Urothelium cell line (cell line): ENCODE measurements around the gene BPHL.
A peak's percentile ranks its signal among the peaks of the same experiment; 100 is the strongest.
"Not testable (repeated sequence)": the region's sequence is repeated elsewhere in the genome, so short reads cannot be mapped to it uniquely, and the experiment has no call there.

Experiments used
- DNase-seq: peaks from one replicate; pipeline ENCODE4 v3.0.0; 2011; ENCODE audit warnings: low spot score, mixed read lengths
- FAIRE-seq: peaks from 2 replicates; lab custom pipeline; 2011; peaks lifted over from hg19 to GRCh38; lab: Jason Lieb, UNC

BPHL gene

GRCh38 chr6:3176562-3177355 lies 58.2 kb downstream of the BPHL start:
- DNase-seq (peak; percentile 73), FAIRE-seq (no peak)

- peak; percentile 74 for FAIRE-seq
- DNase-seq, result not testable (repeated sequence)
These were observed 60.2 kb downstream of the BPHL start for GRCh38 chr6:3178666-3179065.

DNA sequence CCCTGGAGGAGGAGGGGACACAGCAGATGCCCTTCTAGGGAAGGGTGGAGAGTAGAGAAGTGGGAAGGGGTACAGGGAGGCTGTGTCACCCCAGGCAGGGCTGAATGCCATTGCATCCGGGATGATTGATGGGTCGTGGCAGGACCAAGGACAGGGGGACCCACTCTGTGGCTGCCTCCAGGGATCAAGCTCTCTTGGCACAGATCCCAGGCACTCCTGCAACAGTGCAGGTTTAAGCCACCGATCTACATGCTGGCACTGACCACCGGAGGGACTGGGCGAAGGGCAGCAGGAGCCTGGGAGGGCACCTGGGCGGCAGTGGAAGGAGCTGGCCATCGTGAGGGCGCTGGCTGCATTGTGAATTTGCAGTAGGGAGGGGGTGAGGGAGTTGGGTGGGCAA lies 61.4 kb downstream of the BPHL start:
- DNase-seq, FAIRE-seq: not testable (repeated sequence)

GRCh38 chr6:3181105-3181504 lies 62.6 kb downstream of the BPHL start:
- DNase-seq, result no peak
- no peak for FAIRE-seq

DNA sequence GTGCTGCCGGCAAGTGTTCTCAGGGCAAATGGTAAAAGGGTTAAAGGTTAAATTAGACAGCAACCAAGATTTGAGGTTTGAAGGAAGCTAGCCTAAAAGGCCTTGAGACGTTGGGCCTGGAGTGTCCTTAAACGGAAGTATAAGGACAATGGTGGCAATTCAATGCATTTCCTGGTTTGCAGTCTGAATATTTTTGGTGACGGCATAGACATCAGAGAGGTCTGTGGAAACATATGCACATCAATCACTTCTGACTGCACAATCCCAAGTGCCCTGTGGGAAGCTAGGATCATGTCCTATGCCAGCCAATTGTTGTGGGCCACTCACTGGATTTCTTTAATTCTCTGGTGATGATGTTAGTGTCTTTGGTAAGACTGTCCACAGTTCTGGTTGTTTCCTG lies 64.6 kb downstream of the BPHL start:
- FAIRE-seq (no peak), DNase-seq (no peak)

DNA sequence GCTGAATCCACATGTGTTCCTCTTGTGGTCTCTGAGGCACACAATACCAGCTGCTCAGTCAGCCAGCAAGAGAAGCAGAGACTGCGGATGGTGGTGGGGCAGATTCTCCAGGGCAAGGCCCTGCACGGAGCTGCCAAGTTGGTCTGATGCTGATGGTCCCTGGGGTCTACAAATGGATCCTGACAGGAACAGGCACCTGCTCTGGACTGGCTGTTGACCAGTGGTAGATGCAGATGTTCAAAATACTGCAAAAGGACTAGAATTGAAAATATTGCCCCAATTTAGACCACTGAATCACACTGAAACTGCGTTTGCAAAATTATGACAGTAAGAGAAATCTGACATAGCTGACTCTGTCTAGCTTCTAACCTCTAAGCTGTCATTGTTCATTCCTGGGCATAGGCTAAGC lies 68.5 kb downstream of the BPHL start:
- DNase-seq (no peak), FAIRE-seq (no peak)

DNA sequence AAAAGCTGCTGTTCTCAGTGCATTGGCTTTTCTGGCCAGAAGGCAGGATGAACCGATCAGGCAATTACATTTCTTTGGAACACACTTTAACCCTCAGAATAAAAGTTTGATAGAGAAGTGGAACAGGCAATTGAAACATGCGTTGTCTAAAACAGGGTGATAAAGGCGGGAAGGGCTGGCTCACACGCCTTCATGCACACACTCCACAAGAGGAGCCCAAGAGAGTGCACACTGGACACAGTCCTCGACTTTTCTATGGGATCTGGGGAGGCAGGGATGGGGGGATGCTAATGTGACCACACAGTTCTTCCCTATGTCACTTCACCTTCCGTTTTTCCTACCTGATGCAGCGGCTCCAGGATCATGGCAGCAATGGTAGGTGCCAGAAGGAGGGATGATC lies 69.8 kb downstream of the BPHL start:
- DNase-seq (no peak), FAIRE-seq (no peak)

GRCh38 chr6:3189192-3189591 lies 70.7 kb downstream of the BPHL start:
- not testable (repeated sequence) for DNase-seq, FAIRE-seq

DNA sequence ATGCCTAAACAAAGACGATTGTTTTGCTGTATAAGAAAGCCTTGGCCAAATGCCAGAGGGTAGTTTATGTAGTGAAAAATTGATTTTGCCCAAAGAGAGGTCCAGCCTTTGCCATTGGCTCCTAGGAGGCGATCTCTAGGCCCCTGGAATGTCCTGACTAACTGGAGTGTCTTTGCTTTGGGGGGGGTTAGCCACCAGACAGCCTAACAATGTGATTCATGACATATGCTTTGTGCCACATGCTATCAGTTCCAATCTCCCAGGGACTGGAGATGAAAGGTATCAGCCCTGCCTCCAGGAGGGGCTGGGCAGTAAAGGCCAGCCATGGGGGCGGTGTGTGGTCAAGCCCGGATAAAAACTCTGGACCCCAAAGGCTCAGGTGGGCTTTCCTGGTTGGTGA lies 71.5 kb downstream of the BPHL start:
- DNase-seq (no peak), FAIRE-seq (no peak)

DNA sequence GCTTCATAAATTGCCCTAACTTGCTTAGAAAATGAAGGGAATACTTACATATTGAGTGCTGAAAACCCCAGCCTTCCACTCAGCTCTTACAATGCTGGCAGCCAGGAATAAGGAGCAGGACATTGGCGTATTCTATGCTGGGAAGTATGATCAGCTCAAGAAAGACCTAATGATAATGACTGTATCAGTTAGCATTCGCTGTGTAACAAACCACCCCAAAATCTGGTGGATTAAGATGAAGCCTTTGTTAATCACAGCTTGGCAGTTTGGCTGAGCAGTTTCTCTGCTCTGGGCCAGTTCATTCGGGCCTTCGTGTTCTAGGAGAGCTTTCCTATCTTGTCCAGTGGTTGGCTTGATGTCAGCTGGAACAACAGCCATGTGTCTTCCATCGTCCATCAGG lies 72.3 kb downstream of the BPHL start:
- DNase-seq, result no peak
- no peak for FAIRE-seq

DNA sequence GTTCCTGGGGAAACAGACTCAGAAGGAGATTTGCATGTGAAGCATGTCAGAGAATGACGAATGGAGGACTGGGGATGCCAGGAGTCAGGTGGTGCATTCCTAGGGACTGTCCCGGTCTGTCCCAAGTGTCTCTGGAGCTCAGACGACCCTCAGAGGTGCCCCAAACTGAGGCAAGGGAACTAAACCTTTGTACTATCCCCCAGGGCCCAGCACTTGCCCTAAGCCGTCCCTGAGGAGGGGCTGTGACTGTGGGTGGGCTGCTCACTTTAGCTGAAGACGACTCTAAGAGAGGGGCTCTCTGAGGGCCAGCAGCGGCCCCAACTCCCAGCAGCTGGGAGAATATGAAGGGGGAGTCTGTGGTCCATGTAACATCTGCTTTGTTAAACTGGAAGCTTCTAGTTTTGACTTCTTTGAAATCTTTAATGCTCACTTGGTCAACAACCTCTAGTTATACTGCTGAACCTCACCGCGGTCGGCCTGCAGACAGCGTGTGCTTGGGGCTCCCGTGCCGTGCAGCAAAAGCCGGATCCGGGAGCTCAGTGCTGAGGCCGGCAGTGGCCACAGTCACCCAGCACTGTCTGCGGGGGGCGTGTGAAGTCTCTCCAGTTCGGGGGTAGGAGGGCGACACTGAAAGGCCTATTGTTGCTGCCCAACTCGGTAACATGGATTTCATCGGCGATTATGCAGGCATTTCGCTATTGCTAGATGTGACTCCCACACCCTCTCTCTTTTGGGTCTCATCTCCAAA lies 74.8 kb downstream of the BPHL start:
- FAIRE-seq, result no peak
- DNase-seq, result no peak

- FAIRE-seq (no peak), DNase-seq (no peak)
These were observed 76.3 kb downstream of the BPHL start for GRCh38 chr6:3194535-3195419.

GRCh38 chr6:3195420-3195694 lies 76.8 kb downstream of the BPHL start:
- FAIRE-seq, result no peak
- DNase-seq, result no peak

GRCh38 chr6:3195695-3196497 lies 77.4 kb downstream of the BPHL start:
- DNase-seq (no peak), FAIRE-seq (no peak)

DNA sequence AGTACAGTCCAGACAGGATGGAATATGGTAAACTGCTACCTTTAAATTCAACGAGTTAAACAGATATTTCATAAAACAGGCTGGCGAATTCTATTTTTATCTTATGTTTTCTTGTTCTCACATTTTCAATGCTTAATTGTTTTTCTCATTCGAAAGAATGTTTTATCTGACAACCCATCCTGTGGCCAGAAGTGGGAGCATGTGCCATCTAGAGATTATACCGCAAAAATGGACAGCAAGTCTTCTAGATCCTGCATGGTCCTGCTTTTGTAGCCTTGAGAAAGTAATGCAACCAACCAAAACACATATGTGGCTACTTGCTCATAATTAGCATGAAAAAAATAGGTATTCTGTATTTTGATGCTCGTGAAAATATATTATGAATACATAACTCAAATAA lies 78.3 kb downstream of the BPHL start:
- FAIRE-seq, result no peak
- no peak for DNase-seq

DNA sequence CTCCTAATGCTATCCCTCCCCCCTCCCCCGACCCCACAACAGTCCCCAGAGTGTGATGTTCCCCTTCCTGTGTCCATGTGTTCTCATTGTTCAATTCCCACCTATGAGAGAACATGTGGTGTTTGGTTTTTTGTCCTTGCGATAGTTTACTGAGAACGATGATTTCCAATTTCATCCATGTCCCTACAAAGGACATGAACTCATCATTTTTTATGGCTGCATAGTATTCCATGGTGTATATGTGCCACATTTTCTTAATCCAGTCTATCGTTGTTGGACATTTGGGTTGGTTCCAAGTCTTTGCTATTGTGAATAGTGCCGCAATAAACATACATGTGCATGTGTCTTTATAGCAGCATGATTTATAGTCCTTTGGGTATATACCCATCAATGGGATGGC lies 79.2 kb downstream of the BPHL start:
- FAIRE-seq, result not testable (repeated sequence)

DNA sequence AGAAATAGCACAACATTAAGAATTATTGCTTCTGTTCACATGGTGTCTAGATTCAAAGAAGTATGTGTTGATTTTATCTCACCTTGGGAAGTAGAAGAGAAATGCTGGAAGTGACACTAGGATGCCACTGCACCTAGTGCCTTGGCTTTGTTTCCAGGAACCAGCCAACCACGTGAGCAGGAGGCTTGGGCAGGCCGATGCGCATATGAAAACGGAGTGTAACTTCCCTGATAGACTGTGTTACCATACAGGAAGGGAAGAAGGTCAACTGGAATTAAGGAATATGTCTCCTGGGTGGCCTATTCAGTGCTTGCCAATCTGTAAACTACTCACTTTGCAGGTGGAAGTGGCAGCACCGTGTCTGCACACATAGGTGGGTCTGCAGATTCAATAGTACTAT lies 80.9 kb downstream of the BPHL start:
- FAIRE-seq (no peak), DNase-seq (no peak)

More for the DNA sequence above, 79.2 kb downstream of the BPHL start:
- not testable (repeated sequence) for DNase-seq

- no peak for FAIRE-seq
- no peak for DNase-seq
These were observed 82.2 kb downstream of the BPHL start for GRCh38 chr6:3200682-3201081.

DNA sequence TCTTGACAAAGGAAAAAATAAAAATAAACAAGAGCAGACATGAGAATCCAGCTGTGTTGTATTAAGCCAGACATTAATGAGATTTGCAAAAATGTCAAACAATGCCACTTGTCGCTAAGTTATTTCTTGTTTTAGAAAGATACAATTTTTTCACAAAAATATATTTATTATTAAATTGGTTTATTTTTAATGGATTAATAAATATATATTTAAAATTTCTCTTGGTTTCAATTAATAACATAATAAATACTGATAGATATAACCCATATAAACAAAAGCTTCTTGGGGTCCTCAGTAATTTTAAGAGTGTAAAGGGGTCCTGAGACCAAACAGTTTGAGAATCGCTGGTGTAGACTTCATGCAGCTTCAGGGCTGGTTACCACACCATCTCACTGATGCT lies 82.9 kb downstream of the BPHL start:
- FAIRE-seq (no peak), DNase-seq (no peak)
